GM11168 (cell line): Measurements from ENCODE around the gene DYRK1B.

ENCODE experiments used
- in situ Hi-C: fragments of 300-500 bp; cut with MboI; formaldehyde crosslinking; loops from one replicate; pipeline ENCODE4 v1.12.0; 2022; ENCODE audit warnings: low sequenced_read_pairs; ENCODE audit not compliant: unreplicated experiment

DYRK1B gene

GRCh38 chr19:39833160-39833463 is 850 bp downstream of the DYRK1B start:
- in situ Hi-C loops, result no loop called here

- in situ Hi-C loops, result no loop called here
These were observed 1.4 kb downstream of the DYRK1B start for GRCh38 chr19:39832341-39833083.

- in situ Hi-C loops, result no loop called here
These were observed 2.3 kb downstream of the DYRK1B start for GRCh38 chr19:39831679-39832078.

GRCh38 chr19:39830847-39831246 is 3.1 kb downstream of the DYRK1B start:
- in situ Hi-C loops, result no loop called here

- in situ Hi-C loops, result no loop called here
These were observed 3.6 kb downstream of the DYRK1B start for GRCh38 chr19:39830406-39830805.

GRCh38 chr19:39829702-39830275 is 4.2 kb downstream of the DYRK1B start:
- in situ Hi-C loops, result no loop called here

GRCh38 chr19:39828654-39829032 is 5.3 kb downstream of the DYRK1B start:
- in situ Hi-C loops, result no loop called here

GRCh38 chr19:39828015-39828653 is 5.8 kb downstream of the DYRK1B start:
- in situ Hi-C loops, result no loop called here

- in situ Hi-C loops, result no loop called here
These were observed 6.7 kb downstream of the DYRK1B start for GRCh38 chr19:39827216-39827615.

- in situ Hi-C loops, result no loop called here
These were observed 7.5 kb downstream of the DYRK1B start for GRCh38 chr19:39826311-39826945.

- in situ Hi-C loops, result no loop called here
These were observed 8.4 kb downstream of the DYRK1B start for GRCh38 chr19:39825531-39826076.

GRCh38 chr19:39825093-39825463 is 8.9 kb downstream of the DYRK1B start:
- in situ Hi-C loops, result no loop called here

GRCh38 chr19:39824143-39825092 is 9.5 kb downstream of the DYRK1B start:
- in situ Hi-C loops, result no loop called here

GRCh38 chr19:39823686-39824085 is 10.3 kb downstream of the DYRK1B start:
- in situ Hi-C loops, result no loop called here

GRCh38 chr19:39820696-39821095 is 13.3 kb downstream of the DYRK1B start:
- in situ Hi-C loops, result no loop called here

GRCh38 chr19:39819786-39820185 is 14.2 kb downstream of the DYRK1B start:
- in situ Hi-C loops, result no loop called here

GRCh38 chr19:39818626-39819097 is 15.3 kb downstream of the DYRK1B start:
- in situ Hi-C loops, result no loop called here

- in situ Hi-C loops, result no loop called here
These were observed 15.9 kb downstream of the DYRK1B start for GRCh38 chr19:39817888-39818561.

GRCh38 chr19:39816287-39817048 is 17.5 kb downstream of the DYRK1B start:
- in situ Hi-C loops, result no loop called here
